SK-N-MC (cell line): ENCODE data around the gene HHAT.

Source experiments
- EZH2 ChIP-seq: fragments of 200-600 bp; sonication (generic); IDR thresholded peaks from one replicate; pipeline ENCODE4 v1.6.1; 2017; ENCODE audit warnings: antibody characterized with exemption
- FOXP2 ChIP-seq: optimal IDR thresholded peaks from 2 replicates; pipeline ENCODE3; 2011; ENCODE audit warnings: mild to moderate bottlenecking, moderate library complexity; ENCODE audit not compliant: insufficient read depth; ENCODE audit errors: extremely low read length, control extremely low read depth
- POLR2AphosphoS5 ChIP-seq: IDR thresholded peaks from 2 replicates; pipeline ENCODE4 v1.6.1; 2012; ENCODE audit warnings: mild to moderate bottlenecking, low read depth, low read length, borderline replicate concordance

DNA sequence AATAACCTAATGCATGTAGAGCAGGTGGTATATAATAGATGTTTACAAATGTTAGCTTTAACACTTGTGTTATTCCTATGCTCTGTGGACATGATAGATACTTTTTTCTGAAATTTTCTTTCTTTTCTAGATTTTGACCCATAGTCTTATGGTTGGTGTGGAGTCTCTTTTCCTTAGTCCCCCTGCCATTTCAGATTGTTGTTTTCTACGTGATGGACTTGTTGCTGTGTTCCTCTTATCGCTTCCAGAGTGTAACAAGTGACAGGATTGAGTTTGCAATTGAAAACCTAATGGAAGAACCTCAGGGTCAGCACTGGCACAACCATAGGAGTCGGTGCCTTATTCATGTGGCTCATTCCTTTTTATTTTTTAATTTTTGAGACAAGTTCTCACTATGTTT is 136.4 kb downstream of the HHAT start:
- TF ChIP-seq POLR2AphosphoS5 (no peak), EZH2 (no peak), FOXP2 (no peak)
